ENCODE data around the gene ADAM30.

The ADAM30 gene

GRCh38 chr1:119896303-119896702 is at the start of gene ADAM30:
ADAM30 (minus strand) TSS chr1:119896515; CDS start chr1:119896336, 179 bp downstream.
- no peak for DNase-seq

DNA sequence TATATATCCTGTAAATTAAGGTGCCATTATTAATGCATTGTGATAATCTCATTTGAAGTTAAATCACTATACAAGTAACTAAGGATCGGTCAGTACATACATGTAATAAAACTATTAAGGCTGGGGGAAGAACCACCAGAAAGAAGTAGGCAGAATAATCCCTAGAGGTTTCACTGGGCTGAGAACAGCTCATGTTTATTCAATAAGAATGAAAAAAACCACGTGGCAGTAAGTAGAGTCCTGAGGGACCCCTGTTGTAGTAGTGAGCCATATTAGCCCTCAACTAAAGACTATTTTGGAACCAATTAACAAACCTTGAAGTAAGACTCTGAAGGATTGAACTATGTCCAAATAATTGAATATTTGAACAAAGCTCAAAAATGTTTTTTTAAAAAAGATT is 46.9 kb upstream of the ADAM30 start:
- DNase-seq: no peak

- no peak for DNase-seq
Observed at GRCh38 chr1:119941392-119941791, 45.1 kb upstream of the ADAM30 start.

DNA sequence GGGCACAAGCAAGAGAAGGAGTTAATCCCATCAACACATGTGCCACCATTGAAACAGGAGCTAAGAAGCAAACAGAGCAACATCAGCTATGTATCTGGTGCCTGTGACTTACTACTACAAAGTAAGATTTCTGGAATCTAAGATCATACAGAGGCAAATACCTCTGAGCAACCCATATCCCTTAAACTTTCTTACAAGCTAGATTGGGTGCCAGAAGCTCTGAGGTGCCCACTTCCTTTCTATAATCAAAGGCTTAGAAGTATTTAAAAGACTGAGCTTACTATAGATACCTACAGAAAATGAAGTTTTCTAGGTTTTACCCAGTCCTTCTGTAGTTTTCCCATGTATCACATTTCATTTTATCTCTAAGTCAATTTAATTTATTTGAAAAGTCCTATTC is 44.4 kb upstream of the ADAM30 start:
- no peak for DNase-seq

DNA sequence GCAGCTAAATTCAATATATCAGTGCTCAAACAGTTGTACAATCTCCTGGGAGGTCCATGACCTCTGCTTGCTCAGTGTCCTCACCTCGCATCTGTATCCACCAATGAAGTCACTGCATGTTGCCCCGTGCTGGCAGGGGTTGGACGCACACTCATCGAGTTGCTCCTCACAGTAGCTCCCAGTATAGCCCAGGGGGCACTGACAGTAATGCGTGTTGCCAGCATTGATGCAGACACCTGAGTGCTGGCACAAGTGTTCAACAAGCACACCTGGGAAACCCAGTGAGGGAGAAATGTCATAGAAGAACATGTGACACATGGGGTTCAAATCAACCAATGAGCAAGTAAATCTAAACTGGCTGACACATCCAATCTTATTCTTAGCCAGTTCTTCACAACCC is 40.9 kb upstream of the ADAM30 start:
- DNase-seq: no peak

GRCh38 chr1:119935915-119936314 is 39.6 kb upstream of the ADAM30 start:
- no peak for DNase-seq

DNA sequence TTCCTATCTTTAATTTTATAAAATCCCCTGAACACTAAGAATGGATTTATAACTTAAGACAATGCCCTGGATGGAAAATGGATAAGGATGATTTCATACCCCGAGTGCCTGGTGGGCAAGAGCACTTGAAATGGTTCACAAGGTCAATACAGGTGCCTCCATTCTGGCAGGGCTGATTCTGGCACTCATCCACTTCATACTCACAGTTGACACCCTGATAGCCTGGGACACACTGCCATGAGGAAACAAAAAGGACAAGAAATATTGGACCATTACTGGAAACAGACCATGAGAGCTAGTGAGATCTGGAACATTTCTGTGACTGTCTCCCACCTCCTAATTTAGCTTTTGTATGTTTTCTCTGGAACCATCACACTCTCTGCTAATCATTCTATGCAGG is 39.1 kb upstream of the ADAM30 start:
- DNase-seq: no peak

DNA sequence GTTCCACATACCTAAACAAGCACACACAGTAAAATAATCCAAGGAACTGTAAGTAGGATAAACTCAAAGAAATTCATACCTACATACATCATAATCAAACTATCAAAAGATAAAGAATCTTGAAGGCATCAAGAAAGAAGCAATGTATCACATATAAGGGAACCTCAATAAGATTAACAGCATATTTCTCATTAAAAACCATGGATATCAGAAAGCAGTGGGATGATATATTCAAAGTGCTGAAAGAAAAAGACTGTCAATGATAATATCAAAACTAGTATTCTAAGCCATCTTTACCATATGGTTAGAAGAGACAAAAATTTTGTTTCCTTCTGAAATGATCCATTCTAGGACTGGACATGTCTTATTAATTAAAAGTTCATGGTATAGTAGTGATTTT is 37.1 kb upstream of the ADAM30 start:
- DNase-seq: no peak

- DNase-seq: no peak
Observed at GRCh38 chr1:119929643-119930315, 33.5 kb upstream of the ADAM30 start.

DNA sequence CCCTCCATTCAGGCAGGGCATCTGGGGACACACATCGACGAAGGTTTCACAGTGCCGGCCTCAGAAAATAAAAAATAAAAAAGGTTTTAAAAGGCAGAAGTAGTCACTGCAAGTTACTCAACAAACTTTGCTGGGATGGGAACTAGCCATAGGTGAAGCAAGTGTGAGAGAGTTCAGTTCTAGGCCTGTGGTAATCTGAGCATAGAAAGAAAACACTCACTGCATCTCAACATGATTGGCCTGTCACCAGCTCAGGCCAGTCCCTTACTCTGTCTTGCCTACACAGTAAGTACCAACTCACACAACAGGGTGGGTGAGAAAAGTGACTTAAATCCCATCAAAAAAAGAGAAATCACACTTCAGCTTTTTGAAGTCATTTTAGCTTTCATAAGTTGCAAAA is 30.2 kb upstream of the ADAM30 start:
- no peak for DNase-seq

- no peak for DNase-seq
Observed at GRCh38 chr1:119924948-119925898, 28.9 kb upstream of the ADAM30 start.

DNA sequence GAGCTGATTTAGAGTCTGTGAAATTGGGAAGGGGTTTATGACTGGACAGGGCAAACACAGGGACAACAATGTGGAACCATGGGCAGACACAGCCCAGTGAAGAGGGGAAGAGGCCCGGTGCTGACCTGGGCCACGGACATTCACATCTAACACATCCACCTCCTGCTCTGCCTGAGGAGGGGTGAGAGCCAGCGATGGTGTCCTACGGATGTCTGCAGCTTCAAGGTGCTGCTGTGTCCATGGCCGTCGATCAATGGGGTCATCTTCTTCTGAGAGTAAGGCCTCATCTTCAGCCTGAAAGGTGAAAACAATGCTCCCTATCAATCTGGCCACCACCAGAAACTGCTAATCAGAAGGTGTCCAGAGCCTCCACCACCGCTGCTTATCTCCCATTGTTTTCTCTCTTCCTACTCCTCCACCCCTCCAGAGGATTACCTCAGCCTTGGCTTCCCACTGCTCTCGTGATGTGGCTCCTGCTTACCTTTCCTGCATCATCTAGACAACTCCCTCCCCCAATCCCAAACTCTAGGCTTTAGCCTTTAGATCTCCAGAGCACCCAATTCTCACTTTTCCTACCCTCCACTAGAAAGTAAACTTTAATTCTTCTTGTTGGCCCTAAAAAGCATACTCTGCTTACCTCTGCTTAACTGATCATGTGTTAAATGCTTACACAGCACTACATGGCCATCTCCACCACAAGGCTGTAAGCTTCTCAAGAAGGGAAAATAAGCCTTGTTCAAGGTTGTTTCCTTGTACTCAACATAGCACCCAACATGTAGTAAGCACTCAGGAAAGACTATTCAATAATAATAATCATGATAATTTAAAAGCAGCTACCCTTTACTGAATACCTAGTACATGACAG is 24.0 kb upstream of the ADAM30 start:
- no peak for DNase-seq

GRCh38 chr1:119919241-119919640 is 22.9 kb upstream of the ADAM30 start:
- DNase-seq: no peak

GRCh38 chr1:119918301-119918700 is 22.0 kb upstream of the ADAM30 start:
- no peak for DNase-seq

DNA sequence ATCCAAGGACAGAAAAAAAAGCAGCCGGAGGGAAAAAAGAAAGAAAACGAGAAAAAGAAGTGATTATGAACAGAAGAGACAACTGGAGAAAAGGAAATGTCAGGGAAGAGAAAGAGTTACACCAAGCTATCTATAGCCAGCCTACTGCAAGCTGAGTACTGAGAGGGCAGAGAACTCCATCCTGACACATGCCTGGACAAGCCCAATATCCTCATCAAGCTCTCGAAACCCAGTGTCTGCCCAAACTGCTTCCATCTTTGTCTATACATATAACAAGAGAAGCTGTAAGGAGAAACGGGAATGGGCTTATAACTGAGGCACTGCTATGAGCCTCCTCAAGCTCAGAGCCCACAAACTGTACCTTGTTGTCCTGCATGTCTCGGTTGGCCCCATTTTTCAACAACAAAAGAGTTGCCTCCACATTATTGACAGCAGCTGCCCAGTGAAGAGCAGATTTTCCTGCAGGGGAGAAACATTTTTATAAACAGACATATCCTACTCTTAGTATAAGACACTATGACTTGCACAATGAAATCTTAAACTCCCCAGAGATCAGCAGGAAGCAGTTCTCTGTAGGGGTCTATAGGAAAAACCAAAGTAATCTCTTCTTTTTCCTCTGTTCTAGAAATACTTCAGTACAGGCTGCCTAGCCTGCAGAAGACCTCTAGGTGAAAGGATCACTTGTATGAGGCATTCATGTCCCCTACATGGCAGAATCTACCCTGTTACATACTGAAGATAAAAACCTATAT is 21.2 kb upstream of the ADAM30 start:
- DNase-seq: no peak

GRCh38 chr1:119915517-119915916 is 19.2 kb upstream of the ADAM30 start:
- DNase-seq: no peak

DNA sequence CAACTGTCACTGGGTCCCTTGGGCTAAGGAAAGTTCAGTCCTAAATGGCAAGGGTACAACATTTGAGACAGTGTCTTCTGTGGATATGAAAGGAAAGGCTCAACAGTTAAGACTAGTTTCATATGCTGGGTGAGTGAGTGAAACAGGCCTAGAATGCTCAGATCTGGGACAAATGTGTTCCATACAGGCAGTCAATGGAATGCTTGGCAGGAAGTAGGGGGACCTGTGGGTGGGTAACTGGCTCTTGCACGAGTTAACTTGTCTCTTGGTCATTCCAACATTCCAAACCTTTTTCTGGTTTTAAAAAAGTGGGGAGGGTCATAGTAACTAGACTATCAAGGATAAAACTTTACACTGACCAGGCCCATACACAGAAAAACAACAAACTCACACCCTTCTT is 17.8 kb upstream of the ADAM30 start:
- no peak for DNase-seq

DNA sequence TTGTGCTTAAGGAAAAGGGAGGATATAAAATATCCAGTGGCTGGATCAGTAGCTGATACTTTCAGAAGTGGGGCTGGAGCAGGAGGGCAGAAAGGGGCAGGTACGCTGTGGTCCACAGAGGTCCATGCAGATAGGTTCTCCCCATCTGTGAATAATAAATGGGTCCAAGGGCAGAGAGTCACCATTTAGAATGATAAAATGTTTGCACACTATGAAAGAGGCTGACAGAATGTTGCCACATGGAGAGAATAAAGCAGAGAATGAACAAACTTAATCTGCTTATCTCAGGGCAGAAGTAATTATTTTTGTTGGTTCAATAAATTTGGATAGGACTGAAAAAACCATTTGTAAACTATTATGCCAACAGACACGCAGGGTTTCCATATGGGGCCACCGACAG is 16.6 kb upstream of the ADAM30 start:
- DNase-seq: no peak

GRCh38 chr1:119911775-119912174 is 15.5 kb upstream of the ADAM30 start:
- no peak for DNase-seq

GRCh38 chr1:119910618-119911017 is 14.3 kb upstream of the ADAM30 start:
- DNase-seq: no peak

DNA sequence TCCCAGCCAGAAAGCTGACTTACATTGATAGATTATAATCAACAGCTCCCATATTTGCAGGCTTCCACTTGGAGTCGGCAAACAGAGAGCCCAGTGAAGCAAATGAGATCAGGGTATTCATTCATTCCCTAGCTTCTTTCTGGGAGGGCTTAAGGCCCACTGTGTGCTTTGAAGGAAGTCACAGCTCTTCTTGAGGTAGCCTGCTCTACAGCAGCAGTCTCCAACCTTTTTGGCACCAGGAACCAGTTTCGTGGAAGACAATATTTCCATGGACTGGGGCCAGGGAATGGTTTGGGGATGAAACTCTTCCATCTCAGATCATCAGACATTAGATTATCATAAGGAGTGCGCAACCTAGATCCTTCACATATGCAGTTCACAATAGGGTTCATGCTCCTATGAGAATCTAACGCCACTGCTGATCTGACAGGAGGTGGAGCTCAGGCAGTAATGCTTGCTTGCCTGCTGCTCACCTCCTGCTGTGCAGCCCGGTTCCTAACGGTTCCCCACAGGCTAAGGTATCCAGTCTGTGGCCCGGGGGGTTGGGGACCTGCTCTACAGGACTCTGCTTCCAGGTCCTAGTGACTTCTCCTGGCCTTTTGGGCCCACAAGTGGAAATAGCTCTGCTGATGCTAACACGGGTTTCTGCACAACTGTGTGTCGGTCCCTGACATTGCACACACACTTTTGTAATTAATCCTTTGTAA is 13.7 kb upstream of the ADAM30 start:
- no peak for DNase-seq

DNA sequence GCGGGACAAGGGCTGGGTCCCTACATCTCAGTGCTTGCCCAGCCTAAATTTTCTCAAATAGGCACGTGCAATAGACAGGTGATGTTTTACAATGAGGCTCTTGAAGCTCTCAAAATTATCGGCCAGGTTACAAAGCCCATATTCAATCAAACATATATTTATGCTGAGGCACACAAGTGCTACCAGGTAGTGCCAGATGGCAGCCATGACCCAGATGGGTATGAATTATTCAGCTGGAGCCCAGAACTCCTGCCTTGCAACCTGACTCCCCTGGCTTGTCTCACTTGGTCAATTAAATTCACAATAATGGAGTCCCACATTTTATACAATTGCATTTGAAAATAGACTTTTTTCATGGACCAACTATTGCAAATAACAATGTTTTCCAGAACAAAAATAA is 12.3 kb upstream of the ADAM30 start:
- DNase-seq: peak; percentile 55

Measured in NCI-H2171 (cell line).